Head of caudate nucleus (tissue), 42 donors: ENCODE measurements around the gene UBR3.
A peak's percentile ranks its signal among the peaks of the same experiment; 100 is the strongest.
"Not testable (repeated sequence)": the region's sequence is repeated elsewhere in the genome, so short reads cannot be mapped to it uniquely, and the experiment has no call there.

Source experiments
- DNase-seq, 42 donors: peaks; one replicate each; pipeline versions ENCODE4 v3.0.0 to v3.0.0-alpha.2; 2020 to 2021; ENCODE audit warnings: mixed read lengths in 7 of 42
- intact Hi-C: fragments of 100-400 bp; cut with DNase I; formaldehyde crosslinking; loops from one replicate; pipeline ENCODE4 v1.15.0; 2022

The UBR3 gene

GRCh38 chr2:169822036-169822435 is 5.2 kb upstream of the UBR3 start:
- intact Hi-C loops, result no loop called here
- DNase-seq, result no peak

GRCh38 chr2:169822785-169823392 is 4.4 kb upstream of the UBR3 start:
- intact Hi-C loops, result no loop called here
- DNase-seq, result no peak

- intact Hi-C loops, result no loop called here
- DNase-seq, result no peak
These were observed 3.3 kb upstream of the UBR3 start for GRCh38 chr2:169823996-169824372.

- intact Hi-C loops, result loop anchor here (5.0 kb wide), 1 partner anchor 103 kb away; no protein-coding TSS in a partner anchor
- DNase-seq, result peak; percentile 53 to 94 (median 86)
These were observed 2.6 kb upstream of the UBR3 start, which contains the start of gene METTL5 for GRCh38 chr2:169824373-169825333. Gene METTL5, minus strand, starts transcription at chr2:169824905. Its CDS starts 308 bp downstream, at chr2:169824597.

- intact Hi-C loops, result loop anchor here (5.0 kb wide), 1 partner anchor 99 kb away; no protein-coding TSS in a partner anchor
- DNase-seq, result peak in 41 of 42 donors; percentile 21 to 88 (median 64)
These were observed 1.0 kb downstream of the UBR3 start for GRCh38 chr2:169828141-169828811.

GRCh38 chr2:169834401-169834800 is 7.1 kb downstream of the UBR3 start:
- intact Hi-C loops, result no loop called here
- DNase-seq, result no peak

GRCh38 chr2:169838743-169839489 is 11.7 kb downstream of the UBR3 start:
- intact Hi-C loops, result no loop called here
- no peak for DNase-seq

GRCh38 chr2:169839954-169840746 is 12.9 kb downstream of the UBR3 start:
- no peak for DNase-seq
- intact Hi-C loops, result no loop called here

- intact Hi-C loops, result no loop called here
- no peak for DNase-seq
These were observed 13.5 kb downstream of the UBR3 start for GRCh38 chr2:169840747-169841142.

DNA sequence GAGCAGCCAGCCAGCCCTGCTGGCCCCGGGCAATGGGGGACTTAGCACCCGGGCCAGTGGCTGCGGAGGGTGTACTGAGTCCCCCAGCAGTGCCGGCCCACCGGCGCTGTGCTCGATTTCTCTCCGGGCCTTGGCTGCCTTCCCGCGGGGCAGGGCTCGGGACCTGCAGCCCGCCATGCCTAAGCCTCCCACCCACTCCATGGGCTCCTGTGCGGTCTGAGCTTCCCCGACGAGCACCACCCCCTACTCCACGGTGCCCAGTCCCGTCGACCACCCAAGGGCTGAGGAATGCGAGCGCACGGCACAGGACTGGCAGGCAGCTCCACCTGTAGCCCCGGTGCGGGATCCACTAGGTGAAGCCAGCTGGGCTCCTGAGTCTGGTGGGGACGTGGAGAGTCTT is 14.4 kb downstream of the UBR3 start:
- intact Hi-C loops, DNase-seq: not testable (repeated sequence)

- DNase-seq, result no peak
- intact Hi-C loops, result no loop called here
These were observed 17.8 kb downstream of the UBR3 start for GRCh38 chr2:169845016-169845415.

DNA sequence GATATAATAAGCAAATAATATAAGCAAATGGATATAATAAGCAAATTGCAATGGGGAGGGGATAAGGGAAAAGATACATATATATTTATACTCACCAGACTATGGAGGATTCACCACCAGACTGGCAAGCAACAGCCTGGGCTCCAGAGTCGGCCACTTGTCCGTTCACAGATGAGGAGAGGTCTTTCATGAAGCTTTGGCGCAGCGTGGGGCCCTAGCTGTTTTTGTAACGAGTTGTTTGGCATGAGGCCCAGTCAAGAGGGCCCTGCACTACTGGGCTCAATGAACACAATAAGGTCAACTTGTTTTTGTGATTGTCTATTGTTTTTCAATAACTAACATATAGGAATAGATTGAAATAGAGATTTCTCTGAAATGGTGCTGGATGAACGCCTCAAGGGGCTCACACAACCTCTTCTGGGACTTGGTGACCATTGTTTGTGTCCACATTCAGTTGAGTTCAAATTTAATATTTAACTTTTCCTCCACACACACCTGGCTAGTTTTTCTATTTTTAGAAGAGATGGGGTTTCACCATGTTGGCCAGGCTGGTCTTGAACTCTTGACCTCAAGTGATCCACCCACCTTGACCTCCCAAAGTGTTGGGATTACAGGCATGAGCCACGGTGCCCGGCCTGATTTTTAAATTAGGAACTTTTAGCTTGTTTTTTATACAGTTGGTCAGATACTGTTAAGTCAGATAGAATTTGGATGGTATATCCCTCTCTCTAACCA is 21.9 kb downstream of the UBR3 start:
- DNase-seq, result peak in 40 of 42 donors; percentile 12 to 85 (median 59)
- intact Hi-C loops, result not testable (repeated sequence)

DNA sequence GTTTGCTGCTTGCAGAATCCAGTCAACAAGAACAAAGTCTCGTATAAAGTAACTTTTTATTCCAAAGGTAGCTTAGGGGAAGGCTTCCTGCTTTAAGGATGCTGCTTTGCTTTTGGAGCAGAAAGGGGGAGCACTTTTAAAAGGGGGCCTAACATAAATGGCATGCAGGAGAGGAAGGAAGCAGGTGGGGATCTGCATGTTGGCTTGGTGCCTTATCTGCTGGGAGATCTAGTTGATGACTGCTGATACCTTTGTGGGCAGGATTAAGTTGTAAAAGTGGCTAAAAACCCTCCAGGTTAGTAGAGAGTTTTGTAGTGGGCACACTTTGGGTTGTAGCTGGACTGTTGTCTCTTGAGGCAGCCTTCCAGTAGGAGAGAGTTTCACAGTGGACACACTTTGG is 22.5 kb downstream of the UBR3 start:
- intact Hi-C loops, result no loop called here
- no peak for DNase-seq

DNA sequence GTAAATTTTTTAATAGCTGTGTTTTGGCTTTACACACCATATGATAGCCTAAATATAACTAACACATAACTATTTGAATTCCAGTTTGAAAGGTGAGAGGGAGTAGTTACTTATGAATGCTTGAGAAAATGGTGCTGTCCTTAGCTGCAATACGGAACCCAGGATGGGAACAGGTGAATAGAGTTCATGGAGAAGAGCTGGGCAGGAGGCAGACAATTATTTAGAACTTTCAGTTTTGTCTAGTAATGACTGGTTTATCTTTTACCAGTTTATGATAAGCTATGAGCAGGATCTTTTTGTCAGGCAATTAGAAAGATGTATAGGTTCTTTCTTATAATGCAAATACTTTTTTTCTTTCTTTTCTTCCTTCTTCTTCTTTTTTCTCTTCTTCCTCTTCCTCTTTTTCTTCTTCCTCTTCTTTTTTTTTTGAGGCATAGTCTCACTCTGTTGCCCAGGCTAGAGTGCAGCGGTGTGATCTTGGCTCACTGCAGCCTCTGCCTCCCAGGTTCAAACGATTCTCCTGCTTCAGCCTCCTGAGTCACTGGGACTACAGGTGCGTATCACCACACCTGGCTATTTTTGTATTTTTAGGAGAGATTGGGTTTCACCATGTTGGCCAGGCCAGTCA is 25.9 kb downstream of the UBR3 start:
- intact Hi-C loops, result no loop called here
- no peak for DNase-seq

GRCh38 chr2:169855281-169856258 is 28.3 kb downstream of the UBR3 start:
- DNase-seq, intact Hi-C loops: not testable (repeated sequence)

DNA sequence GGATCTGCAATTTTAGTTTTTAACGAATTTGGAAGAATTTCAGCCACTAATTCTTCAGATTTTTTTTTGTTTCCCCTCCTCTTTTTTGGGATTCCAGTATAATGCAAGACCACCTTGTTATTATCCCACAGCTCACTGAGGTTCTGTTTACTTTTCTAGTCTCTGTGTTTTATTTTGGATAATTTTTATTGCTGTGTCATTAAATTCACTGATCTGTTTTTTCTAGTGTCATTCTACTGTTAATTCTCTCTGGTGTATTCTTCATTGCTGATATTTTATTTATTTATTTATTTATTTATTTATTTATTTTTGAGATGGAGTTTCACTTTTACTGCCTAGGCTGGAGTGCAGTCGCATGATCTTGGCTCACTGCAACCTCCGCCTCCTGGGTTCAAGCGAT is 32.2 kb downstream of the UBR3 start:
- intact Hi-C loops, result no loop called here
- no peak for DNase-seq
